Keratinocyte (primary cell): Measurements from ENCODE around the gene OPRL1. TPM values are rescaled to one million over a fixed set of nuclear protein-coding genes. Genes with fewer than 3 reads are reported as not detected.

Experiments
- DNase-seq: peaks from one replicate; pipeline ENCODE4 v3.0.0-alpha.2; 2011; ENCODE audit warnings: low read depth, missing footprints, low spot score
- FAIRE-seq: peaks from 2 replicates; lab custom pipeline; 2011; peaks lifted over from hg19 to GRCh38; lab: Jason Lieb, UNC
- H2AFZ ChIP-seq: 2 replicates; pipeline ENCODE4 v1.6.0; 2012; ENCODE audit warnings: low read length, control low read depth, inconsistent platforms; ENCODE audit not compliant: control insufficient read depth
- H3K27ac ChIP-seq: 2 replicates; pipeline ENCODE4 v1.5.1; 2011; ENCODE audit warnings: low read length; ENCODE audit not compliant: control insufficient read depth, insufficient read depth
- H3K27me3 ChIP-seq: 3 replicates; pipeline ENCODE4 v1.6.0; 2011; ENCODE audit warnings: low read length; ENCODE audit not compliant: control insufficient read depth, insufficient read depth; ENCODE audit errors: extremely low read depth
- H3K36me3 ChIP-seq, 2 experiments: 2 replicates in 1 of 2; 3 replicates in 1 of 2; pipeline ENCODE4 v1.5.1; 2011; ENCODE audit warnings: low read length in 2 of 2, mild to moderate bottlenecking in 1 of 2; ENCODE audit not compliant: control insufficient read depth in 2 of 2, insufficient read depth in 2 of 2; ENCODE audit errors: extremely low read depth in 1 of 2
- H3K4me1 ChIP-seq: 3 replicates; pipeline ENCODE4 v1.5.1; 2011; ENCODE audit warnings: low read length; ENCODE audit not compliant: control insufficient read depth, insufficient read depth; ENCODE audit errors: extremely low read depth
- H3K4me2 ChIP-seq: 3 replicates; pipeline ENCODE4 v1.6.0; 2011; ENCODE audit warnings: low read depth, low read length; ENCODE audit not compliant: control insufficient read depth, insufficient read depth; ENCODE audit errors: extremely low read depth
- H3K4me3 ChIP-seq, 3 experiments: fragments of 200-600 bp in 1 of 3; sonication (generic) in 1 of 3; 2 replicates in 2 of 3; 3 replicates in 1 of 3; pipeline ENCODE4 v1.5.1; 2011 to 2016; ENCODE audit warnings: low read length in 3 of 3, mild to moderate bottlenecking in 3 of 3, control low read depth in 2 of 3, inconsistent platforms in 1 of 3, low read depth in 1 of 3, mixed read lengths in 1 of 3, mixed run types in 1 of 3, moderate library complexity in 1 of 3; ENCODE audit not compliant: control insufficient read depth in 2 of 3, insufficient read depth in 2 of 3; ENCODE audit errors: extremely low read depth in 1 of 3
- H3K79me2 ChIP-seq: 2 replicates; pipeline ENCODE4 v1.6.0; 2012; ENCODE audit warnings: low read length; ENCODE audit not compliant: control insufficient read depth, insufficient read depth
- H3K9ac ChIP-seq: 3 replicates; pipeline ENCODE4 v1.6.0; 2011; ENCODE audit warnings: low read length; ENCODE audit not compliant: control insufficient read depth, insufficient read depth; ENCODE audit errors: extremely low read depth
- H3K9me1 ChIP-seq: 3 replicates; pipeline ENCODE4 v1.6.0; 2011; ENCODE audit warnings: low read length; ENCODE audit not compliant: control insufficient read depth, insufficient read depth; ENCODE audit errors: extremely low read depth
- H3K9me3 ChIP-seq: 2 replicates; pipeline ENCODE4 v1.5.1; 2012; ENCODE audit warnings: low read depth, low read length; ENCODE audit not compliant: control insufficient read depth
- H4K20me1 ChIP-seq: 3 replicates; pipeline ENCODE4 v1.6.0; 2011; ENCODE audit warnings: low read length; ENCODE audit not compliant: control insufficient read depth, insufficient read depth; ENCODE audit errors: extremely low read depth
- CTCF ChIP-seq, 3 experiments: IDR thresholded peaks in 1 of 3; conservative IDR thresholded peaks in 1 of 3; optimal IDR thresholded peaks in 1 of 3; 2 replicates in 2 of 3; 3 replicates in 1 of 3; pipeline versions ENCODE3 to v1.5.1; 2011; ENCODE audit warnings: low read length in 3 of 3, mild to moderate bottlenecking in 3 of 3, moderate library complexity in 2 of 3, control low read depth in 1 of 3, inconsistent platforms in 1 of 3; ENCODE audit not compliant: insufficient read depth in 2 of 3; ENCODE audit errors: extremely low read depth in 1 of 3
- EZH2 ChIP-seq: IDR thresholded peaks from one replicate; pipeline ENCODE4 v1.6.1; 2012; ENCODE audit warnings: inconsistent platforms, mild to moderate bottlenecking, low read length, moderate library complexity
- dilution Hi-C: fragments of 300-500 bp; cut with MboI; formaldehyde crosslinking; loops from one replicate; pipeline ENCODE4 v1.7.0; 2020; ENCODE audit warnings: low sequenced_read_pairs; ENCODE audit not compliant: extremely low pct_ligation_motif_present
- polyA plus RNA-seq, 5 experiments: library from polyadenylated mRNA; depleted of rRNA in 3 of 5; stranded (reverse) in 3 of 5; stranded (forward) in 1 of 5; unstranded in 1 of 5; fragments of >200 nt; gene quantifications; 1 replicate in 1 of 5; 2 replicates in 3 of 5; 3 replicates in 1 of 5; pipeline versions ENCODE4 v1.2.1 to v1.2.3, GENCODE V29; 2011 to 2012; ENCODE audit warnings: missing spikeins in 2 of 5, low read depth in 1 of 5, low replicate concordance in 1 of 5

Gene OPRL1
- polyA plus RNA-seq, 1 donor (not counting 4 experiments of a cell fraction or from before 2014, with no cell fraction given): 0.25 TPM

- Histone ChIP-seq H3K4me3 (no peak overlapping the region), H3K79me2 (no peaks in the 10 kb centered on the region), H2AFZ (no peak overlapping the region), H3K27ac (no peak overlapping the region), H3K36me3 (no peaks in the 10 kb centered on the region), H3K9ac (no peak overlapping the region), H3K9me3 (no peaks in the 10 kb centered on the region), H3K9me1 (no peaks in the 10 kb centered on the region), H3K27me3 (peaks cover 3% of the 10 kb centered on the region), H4K20me1 (no peaks in the 10 kb centered on the region), H3K4me1 (no peaks in the 10 kb centered on the region), H3K4me2 (no peak overlapping the region)
- DNase-seq: no peak
- no peak for FAIRE-seq
- dilution Hi-C loops: no loop called here
- no peak for TF ChIP-seq CTCF (optimal IDR thresholded peaks at IDR 0.05 in 1 of 3, IDR thresholded peaks at IDR 0.05 in 1 of 3, conservative IDR thresholded peaks at IDR 0.05 in 1 of 3; ENCODE audit: extremely low read depth in 1 of 3, insufficient read depth in 2 of 3, low read length in 3 of 3)
- no peak for TF ChIP-seq EZH2
Observed at GRCh38 chr20:64138276-64138815, 58.5 kb downstream of the OPRL1 start.

GRCh38 chr20:64139199-64140060 lies 59.5 kb downstream of the OPRL1 start:
- FAIRE-seq (no peak), DNase-seq (no peak)
- no peak for TF ChIP-seq CTCF (optimal IDR thresholded peaks at IDR 0.05 in 1 of 3, IDR thresholded peaks at IDR 0.05 in 1 of 3, conservative IDR thresholded peaks at IDR 0.05 in 1 of 3; ENCODE audit: extremely low read depth in 1 of 3, insufficient read depth in 2 of 3, low read length in 3 of 3)
- no peak for TF ChIP-seq EZH2
- Histone ChIP-seq H3K79me2 (no peaks in the 10 kb centered on the region), H3K4me1 (no peaks in the 10 kb centered on the region), H3K4me3 (no peak overlapping the region), H3K27me3 (peaks cover 3% of the 10 kb centered on the region), H2AFZ (no peak overlapping the region), H3K36me3 (no peaks in the 10 kb centered on the region), H3K9me1 (no peaks in the 10 kb centered on the region), H3K9ac (no peak overlapping the region), H4K20me1 (no peaks in the 10 kb centered on the region), H3K4me2 (no peak overlapping the region), H3K27ac (no peak overlapping the region), H3K9me3 (no peaks in the 10 kb centered on the region)
- dilution Hi-C loops: no loop called here
